Ovary (tissue), 9 donors: ENCODE measurements around the gene ARHGAP45. TPM values are rescaled to one million over a fixed set of nuclear protein-coding genes. Genes with fewer than 3 reads are reported as not detected.

ENCODE experiments used
- DNase-seq, 5 donors: peaks; one replicate each; pipeline ENCODE4 v3.0.0-alpha.2; 2019 to 2020
- H3K27ac ChIP-seq, 2 donors: fragments of 200-600 bp; one replicate each; pipeline versions ENCODE4 v1.5.1 to v1.8.0; 2019 to 2022
- H3K27me3 ChIP-seq: fragments of 200-600 bp; one replicate; pipeline ENCODE4 v1.8.0; 2022
- H3K36me3 ChIP-seq: fragments of 200-600 bp; sonication (generic); one replicate; pipeline ENCODE4 v1.5.1; 2019
- H3K4me1 ChIP-seq: one replicate; pipeline ENCODE4 v1.8.1; 2013; ENCODE audit warnings: mild to moderate bottlenecking, moderate library complexity; ENCODE audit not compliant: insufficient read depth
- H3K4me3 ChIP-seq: fragments of 200-600 bp; sonication (generic); one replicate; pipeline ENCODE4 v1.5.1; 2017
- H3K9me3 ChIP-seq, 2 donors: fragments of 200-600 bp in 1 of 2; sonication (generic) in 1 of 2; one replicate each; pipeline versions ENCODE4 v1.5.1 to v1.8.1; 2013 to 2019; ENCODE audit warnings: mild to moderate bottlenecking in 1 of 2, moderate library complexity in 1 of 2
- CTCF ChIP-seq, 3 donors: fragments of 450-650 bp in 2 of 3; fragments of 200-600 bp in 1 of 3; IDR thresholded peaks; one replicate each; pipeline versions ENCODE4 v1.5.1 to v1.8.0; 2016 to 2022; ENCODE audit warnings: antibody characterized with exemption in 3 of 3, mild to moderate bottlenecking in 1 of 3
- EP300 ChIP-seq: sonication (generic); formaldehyde crosslinking; IDR thresholded peaks from one replicate; pipeline ENCODE4 v1.6.1; 2017; ENCODE audit warnings: antibody characterized with exemption
- POLR2A ChIP-seq: fragments of 450-650 bp; IDR thresholded peaks from one replicate; pipeline ENCODE4 v1.6.1; 2017; ENCODE audit warnings: antibody characterized with exemption, mild to moderate bottlenecking, moderate library complexity
- WGBS, 3 donors: extraction: QIAGEN DNeasy Blood & Tissue Kit in 1 of 3; methylation state at CpG; one replicate each; pipeline versions ENCODE4 v1.1.5 to v1.1.7; 2013 to 2017; 5-methylcytosine and 5-hydroxymethylcytosine counted together
- intact Hi-C, 4 donors: fragments of 100-400 bp; cut with DNase I; formaldehyde crosslinking; loops; one replicate each; pipeline versions ENCODE4 v1.11.0 to v1.15.1; 2022 to 2023
- polyA plus RNA-seq, 2 donors: library from polyadenylated mRNA; stranded (reverse); fragments of 200-250 nt in 1 of 2; fragments of 350-450 nt in 1 of 2; fragmentation: Illumina TruSeq in 1 of 2; extraction: RNeasy Lipid Tissue Mini Kit (QIAGEN cat#74804) in 1 of 2; gene quantifications; one replicate each; pipeline ENCODE4 v1.2.3, GENCODE V29; 2013 to 2014
- total RNA-seq, 7 donors: library from RNA; depleted of rRNA in 2 of 7; stranded (reverse); fragments of >200 nt in 2 of 7; fragmentation: NEBNext Ultra II Directional in 3 of 7; extraction: Animal tissue kit (Norgen Biotek cat#: 25700) in 3 of 7; gene quantifications; one replicate each; pipeline versions ENCODE4 v1.1.0 to v1.2.4, GENCODE V29; 2016 to 2023
- donor health status: DM: no; HTN: no; CAD: no; lungs with moderate emphysema.
- donor health status: DM: no; HTN: no; CAD: no.
- donor health status: Bipolar disorder and iron deficiency.
- donor health status: DM: yes; HTN: yes; CAD: no.
- donor health status: DM: no; HTN: no; CAD: no.
- donor health status: DM: yes; HTN: yes; CAD: no.

ARHGAP45 gene
- total and polyA plus RNA-seq, 9 donors = 1.0 to 10.6 (median 7.0) TPM

- Histone ChIP-seq H3K4me1 (no peaks in the 10 kb centered on the region), H3K27ac (no peak overlapping the region), H3K36me3 (no peaks in the 10 kb centered on the region), H3K27me3 (peaks cover 15% of the 10 kb centered on the region), H3K4me3 (no peak overlapping the region), H3K9me3 (no peaks in the 10 kb centered on the region)
- WGBS, 3 donors = 41 to 54% (median 52%) methylated on average over 17 of the region's 17 CpGs
- TF ChIP-seq EP300 (no peak), POLR2A (no peak)
- DNase-seq = peak in 1 of 5 donors; percentile 26
- intact Hi-C loops = no loop called here
Observed at GRCh38 chr19:1065606-1066109, 1.3 kb upstream of the ARHGAP45 start.

GRCh38 chr19:1066251-1066747 lies 668 bp upstream of the ARHGAP45 start:
- WGBS, 3 donors = 26 to 36% (median 34%) methylated on average over 16 to 17 of the region's 17 CpGs
- TF ChIP-seq CTCF (IDR thresholded peaks at IDR 0.05) (no peak), POLR2A (no peak), EP300 (no peak)
- no peaks in the 10 kb centered on the region for H3K9me3 ChIP-seq
- DNase-seq = no peak
- no peaks in the 10 kb centered on the region for H3K36me3 ChIP-seq
- no peaks in the 10 kb centered on the region for H3K4me1 ChIP-seq
- intact Hi-C loops = no loop called here
- H3K27ac ChIP-seq = no peak overlapping the region
- H3K4me3 ChIP-seq = no peak overlapping the region
- H3K27me3 ChIP-seq = peaks cover 20% of the 10 kb centered on the region

GRCh38 chr19:1067341-1067957 lies 482 bp downstream of the ARHGAP45 start:
- WGBS, 3 donors = 2 to 4% (median 2%) methylated on average over 37 to 38 of the region's 38 CpGs
- peak in 1 of 5 donors; percentile 36 for DNase-seq
- intact Hi-C loops = no loop called here
- H3K27me3 ChIP-seq = peaks cover 20% of the 10 kb centered on the region
- peak overlapping the region; percentile 12 for H3K4me3 ChIP-seq
- H3K4me1 ChIP-seq = no peaks in the 10 kb centered on the region
- H3K9me3 ChIP-seq = no peaks in the 10 kb centered on the region
- no peaks in the 10 kb centered on the region for H3K36me3 ChIP-seq
- no peak overlapping the region for H3K27ac ChIP-seq
- TF ChIP-seq EP300 (no peak), POLR2A (no peak), CTCF (IDR thresholded peaks at IDR 0.05) (no peak)

GRCh38 chr19:1068009-1069001 lies 1.3 kb downstream of the ARHGAP45 start:
- WGBS, 3 donors = 59 to 67% (median 65%) methylated on average over 31 to 45 of the region's 45 CpGs
- peak in 1 of 5 donors; percentile 44 for DNase-seq
- H3K9me3 ChIP-seq = no peaks in the 10 kb centered on the region
- TF ChIP-seq POLR2A = no peak
- H3K4me1 ChIP-seq = no peaks in the 10 kb centered on the region
- H3K27me3 ChIP-seq = peaks cover 20% of the 10 kb centered on the region
- no peak overlapping the region for H3K4me3 ChIP-seq
- no peak overlapping the region for H3K27ac ChIP-seq
- H3K36me3 ChIP-seq = no peaks in the 10 kb centered on the region
- intact Hi-C loops = no loop called here

- no peaks in the 10 kb centered on the region for H3K36me3 ChIP-seq
- no peaks in the 10 kb centered on the region for H3K9me3 ChIP-seq
- 42 to 63% (median 57%) methylated on average over 25 of the region's 25 CpGs for WGBS, 3 donors
- H3K27ac ChIP-seq = no peak overlapping the region
- no peak overlapping the region for H3K4me3 ChIP-seq
- no peaks in the 10 kb centered on the region for H3K4me1 ChIP-seq
- intact Hi-C loops = no loop called here
- peaks cover 20% of the 10 kb centered on the region for H3K27me3 ChIP-seq
- peak in 1 of 5 donors; percentile 37 for DNase-seq
- TF ChIP-seq POLR2A (no peak), CTCF (IDR thresholded peaks at IDR 0.05) (no peak)
Observed at GRCh38 chr19:1069009-1069779, 2.2 kb downstream of the ARHGAP45 start.
